Activated B cell treated with CpG ODN at 0.5 μM for 24 hours (primary cell): ENCODE data around the gene ADAM12. TPM values are rescaled to one million over a fixed set of nuclear protein-coding genes. Genes with fewer than 3 reads are reported as not detected.

Experiments used
- ATAC-seq: fragments of 200-7000 bp; cut with Tn5 transposase; one replicate; pipeline ENCODE4 v1.10.0; 2021; ENCODE audit warnings: low read depth, mild to moderate bottlenecking, moderate library complexity
- CTCF ChIA-PET: fragments of 350-600 bp; sonication (Branson Sonifier 250); formaldehyde crosslinking; loops from one replicate; lab custom pipeline; 2021; ENCODE audit warnings: antibody characterized with exemption; lab: Charles Lee
- POLR2A ChIA-PET: fragments of 350-600 bp; sonication (Branson Sonifier 250); formaldehyde crosslinking; loops from one replicate; lab custom pipeline; 2021; ENCODE audit warnings: antibody characterized with exemption; lab: Charles Lee
- DNase-seq: peaks from one replicate; pipeline ENCODE4 v3.0.0; 2022
- H3K27ac Mint-ChIP-seq: one replicate; pipeline ENCODE4 v1.8.0; 2020; ENCODE audit warnings: mixed read lengths
- H3K27me3 Mint-ChIP-seq: one replicate; pipeline ENCODE4 v1.8.0; 2021; ENCODE audit warnings: mixed read lengths
- H3K36me3 Mint-ChIP-seq: one replicate; pipeline ENCODE4 v1.8.0; 2021; ENCODE audit warnings: low read depth, mixed read lengths
- H3K4me1 Mint-ChIP-seq: one replicate; pipeline ENCODE4 v1.8.0; 2021; ENCODE audit warnings: mixed read lengths
- H3K4me3 Mint-ChIP-seq: one replicate; pipeline ENCODE4 v1.8.0; 2020; ENCODE audit warnings: mild to moderate bottlenecking, mixed read lengths
- H3K9me3 Mint-ChIP-seq: one replicate; pipeline ENCODE4 v1.8.0; 2020; ENCODE audit warnings: mixed read lengths
- intact Hi-C: fragments of 100-400 bp; cut with micrococcal nuclease; formaldehyde crosslinking; loops from one replicate; pipeline ENCODE4 v1.15.1; 2024
- total RNA-seq: library from RNA; stranded (reverse); gene quantifications from 2 replicates; pipeline ENCODE4 v1.2.3, GENCODE V29; 2022
- TF ChIP-seq, protein P1 (sequence below): fragments of 200-600 bp; IDR thresholded peaks from one replicate; pipeline ENCODE4 v1.8.0; 2022; ENCODE audit warnings: antibody characterized with exemption, mild to moderate bottlenecking

Gene ADAM12
- total RNA-seq, 1 donor from 2014 or later = 0.84 TPM

DNA sequence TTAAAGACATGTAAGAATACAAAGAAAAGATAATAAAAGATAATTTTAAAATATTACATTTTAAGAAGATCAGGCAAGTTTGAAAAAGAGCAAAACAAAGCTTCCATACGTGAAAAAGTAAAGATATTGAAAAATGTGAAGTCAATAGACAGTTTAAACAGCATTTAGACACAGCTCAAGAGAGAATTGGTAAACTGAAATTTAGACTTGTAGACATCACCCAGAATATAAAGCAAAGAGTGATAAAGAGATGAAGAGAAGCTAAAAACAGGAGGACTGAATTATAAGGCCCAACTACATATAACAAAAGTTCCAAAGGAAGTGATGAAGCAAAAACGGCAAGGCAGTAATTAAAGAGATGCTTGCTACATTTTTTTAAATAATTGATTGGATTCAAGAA is 13.8 kb downstream of the ADAM12 start:
- Mint-ChIP-seq H3K4me3 (no peak overlapping the region), H3K36me3 (no peaks in the 10 kb centered on the region), H3K9me3 (peaks cover 8% of the 10 kb centered on the region), H3K27me3 (no peaks in the 10 kb centered on the region), H3K4me1 (no peaks in the 10 kb centered on the region), H3K27ac (no peak overlapping the region)
- intact Hi-C loops = no loop called here
- ChIA-PET CTCF (no interaction called here), POLR2A (no interaction called here)
- TF ChIP-seq, protein P1, sequence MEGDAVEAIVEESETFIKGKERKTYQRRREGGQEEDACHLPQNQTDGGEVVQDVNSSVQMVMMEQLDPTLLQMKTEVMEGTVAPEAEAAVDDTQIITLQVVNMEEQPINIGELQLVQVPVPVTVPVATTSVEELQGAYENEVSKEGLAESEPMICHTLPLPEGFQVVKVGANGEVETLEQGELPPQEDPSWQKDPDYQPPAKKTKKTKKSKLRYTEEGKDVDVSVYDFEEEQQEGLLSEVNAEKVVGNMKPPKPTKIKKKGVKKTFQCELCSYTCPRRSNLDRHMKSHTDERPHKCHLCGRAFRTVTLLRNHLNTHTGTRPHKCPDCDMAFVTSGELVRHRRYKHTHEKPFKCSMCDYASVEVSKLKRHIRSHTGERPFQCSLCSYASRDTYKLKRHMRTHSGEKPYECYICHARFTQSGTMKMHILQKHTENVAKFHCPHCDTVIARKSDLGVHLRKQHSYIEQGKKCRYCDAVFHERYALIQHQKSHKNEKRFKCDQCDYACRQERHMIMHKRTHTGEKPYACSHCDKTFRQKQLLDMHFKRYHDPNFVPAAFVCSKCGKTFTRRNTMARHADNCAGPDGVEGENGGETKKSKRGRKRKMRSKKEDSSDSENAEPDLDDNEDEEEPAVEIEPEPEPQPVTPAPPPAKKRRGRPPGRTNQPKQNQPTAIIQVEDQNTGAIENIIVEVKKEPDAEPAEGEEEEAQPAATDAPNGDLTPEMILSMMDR = no peak
- ATAC-seq (no peak), DNase-seq (no peak)

DNA sequence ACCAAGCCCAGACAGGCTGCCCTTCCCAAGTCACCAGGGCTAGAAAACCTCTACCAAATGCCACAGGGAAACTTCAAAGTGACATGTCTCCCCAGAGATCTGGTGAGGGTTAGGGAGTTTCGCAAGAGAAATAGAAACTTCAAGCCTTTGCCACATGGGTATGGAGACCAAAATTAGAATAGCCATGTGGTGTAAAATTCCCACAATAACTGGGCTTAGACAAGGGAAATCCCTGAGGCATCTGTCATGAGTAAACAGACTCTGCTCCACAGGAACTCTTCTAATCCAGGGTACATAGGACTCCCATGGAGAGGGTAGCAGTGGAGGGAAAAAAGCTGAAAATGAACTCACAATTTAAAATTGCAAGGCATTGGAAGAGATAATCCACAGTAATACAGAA is 14.3 kb downstream of the ADAM12 start:
- ATAC-seq (no peak), DNase-seq (no peak)
- intact Hi-C loops = no loop called here
- Mint-ChIP-seq H3K9me3 (peaks cover 8% of the 10 kb centered on the region), H3K36me3 (no peaks in the 10 kb centered on the region), H3K27me3 (no peaks in the 10 kb centered on the region), H3K4me1 (no peaks in the 10 kb centered on the region), H3K4me3 (no peak overlapping the region), H3K27ac (no peak overlapping the region)
- TF ChIP-seq, protein P1 = no peak
- ChIA-PET CTCF (no interaction called here), POLR2A (no interaction called here)

DNA sequence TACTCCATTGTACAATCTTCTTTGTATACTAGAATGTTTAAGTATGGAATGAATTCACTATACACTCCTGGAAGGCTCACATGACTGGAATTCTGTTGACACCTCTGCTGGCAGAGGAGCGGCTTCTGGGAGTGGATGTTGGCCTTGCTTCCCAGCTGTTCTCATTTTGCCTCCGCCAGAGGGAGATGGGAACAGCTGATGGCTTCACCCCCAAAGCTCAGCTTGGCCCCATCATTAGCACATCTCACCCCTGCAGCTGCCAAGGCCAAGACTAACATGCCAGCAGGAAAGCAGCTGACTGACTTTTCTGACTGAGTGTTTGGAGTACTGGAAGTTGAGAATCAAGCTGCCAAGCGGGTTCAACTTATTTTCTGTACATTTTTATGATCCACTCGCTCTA is 15.1 kb downstream of the ADAM12 start:
- ChIA-PET CTCF (no interaction called here), POLR2A (no interaction called here)
- H3K4me1 Mint-ChIP-seq = no peaks in the 10 kb centered on the region
- DNase-seq (no peak), ATAC-seq (no peak)
- H3K4me3 Mint-ChIP-seq = no peak overlapping the region
- H3K27me3 Mint-ChIP-seq = no peaks in the 10 kb centered on the region
- intact Hi-C loops = no loop called here
- peaks cover 8% of the 10 kb centered on the region for H3K9me3 Mint-ChIP-seq
- H3K36me3 Mint-ChIP-seq = no peaks in the 10 kb centered on the region
- H3K27ac Mint-ChIP-seq = no peak overlapping the region
- TF ChIP-seq, protein P1 = no peak

DNA sequence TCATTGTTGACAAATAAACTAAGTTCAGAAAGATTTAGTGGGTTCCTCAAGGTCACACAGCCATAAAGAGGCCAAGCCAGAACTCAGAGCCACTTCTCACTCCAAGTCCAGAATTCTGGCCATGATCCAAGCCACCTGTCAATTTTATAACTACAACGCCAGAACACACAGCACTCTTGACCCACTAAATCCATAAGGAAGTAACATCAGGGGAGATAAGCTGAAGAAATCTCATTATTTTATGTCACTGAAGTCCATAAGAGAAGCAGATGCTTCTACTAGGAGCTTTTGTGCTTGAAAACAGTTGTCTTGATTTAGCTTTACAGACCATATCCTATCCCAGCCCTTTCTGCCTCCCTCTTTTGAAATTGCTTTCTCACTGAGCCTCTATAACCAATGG is 15.9 kb downstream of the ADAM12 start:
- Mint-ChIP-seq H3K9me3 (peaks cover 8% of the 10 kb centered on the region), H3K27me3 (no peaks in the 10 kb centered on the region), H3K27ac (no peak overlapping the region), H3K4me3 (no peak overlapping the region), H3K4me1 (no peaks in the 10 kb centered on the region), H3K36me3 (no peaks in the 10 kb centered on the region)
- intact Hi-C loops = no loop called here
- ChIA-PET POLR2A (no interaction called here), CTCF (no interaction called here)
- no peak for ATAC-seq
- TF ChIP-seq, protein P1 = no peak
- DNase-seq = no peak

DNA sequence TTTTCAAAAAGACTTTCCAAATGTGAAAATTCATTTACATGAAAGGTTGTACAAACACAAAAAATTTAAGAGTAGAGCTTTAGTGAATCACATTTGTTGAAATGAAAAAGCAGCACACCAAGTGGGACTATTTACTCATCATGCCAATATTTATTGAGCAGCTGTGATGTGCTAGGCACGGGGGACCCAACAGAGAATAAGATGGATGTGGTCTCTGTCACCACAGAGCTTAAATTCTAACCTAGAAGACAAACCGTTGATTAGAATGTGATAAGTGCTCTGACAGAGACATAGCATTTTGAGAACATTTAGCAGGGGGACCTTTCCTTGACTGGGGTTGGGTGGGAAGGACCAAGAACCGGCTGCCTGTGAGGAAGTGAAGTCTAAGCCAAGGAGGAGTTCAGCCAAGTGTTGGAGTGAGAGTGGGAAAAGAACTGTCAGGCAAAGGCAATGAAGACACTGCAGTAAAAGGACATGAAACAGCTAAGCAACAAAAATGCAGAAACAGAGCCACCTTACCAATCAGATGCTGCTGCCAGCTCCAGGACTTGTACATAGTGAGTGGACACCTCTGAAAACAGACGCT is 19.1 kb downstream of the ADAM12 start:
- no peak for DNase-seq

More for the DNA sequence above, 19.1 kb downstream of the ADAM12 start:
- ChIA-PET POLR2A (interaction anchor here (0.6 kb wide), 1 partner anchor 287 kb away, joined by 7 read pairs; no protein-coding TSS in a partner anchor), CTCF (no interaction called here)
- Mint-ChIP-seq H3K4me3 (no peak overlapping the region), H3K27ac (no peak overlapping the region), H3K9me3 (peaks cover 2% of the 10 kb centered on the region), H3K27me3 (no peaks in the 10 kb centered on the region), H3K4me1 (no peaks in the 10 kb centered on the region), H3K36me3 (no peaks in the 10 kb centered on the region)
- TF ChIP-seq, protein P1 = no peak
- no peak for ATAC-seq
- intact Hi-C loops = no loop called here
